CD14-positive monocyte (primary cell): Measurements from ENCODE around the gene SLC22A5. TPM values are rescaled to one million over a fixed set of nuclear protein-coding genes. Genes with fewer than 3 reads are reported as not detected.
A peak's percentile ranks its signal among the peaks of the same experiment; 100 is the strongest.

ENCODE experiments used
- DNase-seq, 3 donors: peaks; one replicate each; pipeline ENCODE4 v3.0.0-alpha.2; 2011 to 2022
- H2AFZ ChIP-seq: 2 replicates; pipeline ENCODE4 v1.6.0; 2012; ENCODE audit warnings: mild to moderate bottlenecking, low read depth, low read length, inconsistent platforms; ENCODE audit not compliant: insufficient read depth, poor library complexity, severe bottlenecking
- H3K27ac ChIP-seq, 2 donors: 1 replicate in 1 of 2; 2 replicates in 1 of 2; pipeline ENCODE4 v1.5.1; 2012 to 2013; ENCODE audit warnings: low read length in 2 of 2, control low read depth in 1 of 2, inconsistent platforms in 1 of 2, low read depth in 1 of 2, mild to moderate bottlenecking in 1 of 2
- H3K27me3 ChIP-seq, 2 donors: one replicate each; pipeline versions ENCODE4 v1.6.0 to v1.6.1; 2011 to 2013; ENCODE audit warnings: low read length in 2 of 2; ENCODE audit not compliant: control insufficient read depth in 2 of 2, insufficient read depth in 2 of 2
- H3K36me3 ChIP-seq, 2 donors: replicated peaks in 1 of 2; 1 replicate in 1 of 2; 2 replicates in 1 of 2; pipeline versions ENCODE4 v1.5.1 to v1.6.1; 2012 to 2013; ENCODE audit warnings: low read length in 2 of 2, control low read depth in 1 of 2, inconsistent platforms in 1 of 2, mild to moderate bottlenecking in 1 of 2; ENCODE audit not compliant: insufficient read depth in 2 of 2, control insufficient read depth in 1 of 2
- H3K4me1 ChIP-seq, 2 donors: 1 replicate in 1 of 2; 2 replicates in 1 of 2; pipeline versions ENCODE4 v1.5.1 to v1.6.1; 2012 to 2013; ENCODE audit warnings: low read length in 2 of 2, control low read depth in 1 of 2, inconsistent platforms in 1 of 2, mild to moderate bottlenecking in 1 of 2, moderate library complexity in 1 of 2; ENCODE audit not compliant: insufficient read depth in 2 of 2, control insufficient read depth in 1 of 2
- H3K4me2 ChIP-seq: replicated peaks from 2 replicates; pipeline ENCODE3; 2012; ENCODE audit warnings: low read length, moderate library complexity, mild to moderate bottlenecking; ENCODE audit not compliant: poor library complexity, severe bottlenecking; ENCODE audit errors: extremely low read depth
- H3K4me3 ChIP-seq, 3 experiments: fragments of 200-600 bp in 1 of 3; sonication (generic) in 1 of 3; replicated peaks in 1 of 3; 1 replicate in 2 of 3; 2 replicates in 1 of 3; pipeline ENCODE4 v1.5.1; 2011 to 2013; ENCODE audit warnings: low read length in 3 of 3, mild to moderate bottlenecking in 3 of 3, control low read depth in 2 of 3, low read depth in 2 of 3, inconsistent platforms in 1 of 3, moderate library complexity in 1 of 3
- H3K79me2 ChIP-seq: 2 replicates; pipeline ENCODE4 v1.6.0; 2012; ENCODE audit warnings: mild to moderate bottlenecking, control low read depth, inconsistent platforms, low read length, moderate library complexity; ENCODE audit not compliant: insufficient read depth
- H3K9ac ChIP-seq: 2 replicates; pipeline ENCODE4 v1.6.0; 2017; ENCODE audit warnings: low read length, mild to moderate bottlenecking; ENCODE audit not compliant: insufficient read depth, poor library complexity, severe bottlenecking
- H3K9me3 ChIP-seq, 2 donors: replicated peaks in 1 of 2; 1 replicate in 1 of 2; 2 replicates in 1 of 2; pipeline versions ENCODE4 v1.5.1 to v1.6.1; 2012 to 2013; ENCODE audit warnings: low read length in 2 of 2, control low read depth in 1 of 2; ENCODE audit not compliant: control insufficient read depth in 1 of 2, insufficient read depth in 1 of 2
- H4K20me1 ChIP-seq: 2 replicates; pipeline ENCODE4 v1.6.0; 2012; ENCODE audit warnings: mild to moderate bottlenecking, low read length, control low read depth, moderate library complexity; ENCODE audit not compliant: insufficient read depth
- H3K27ac Mint-ChIP-seq, 7 donors: one replicate each; pipeline ENCODE4 v1.8.0; 2020; ENCODE audit warnings: mild to moderate bottlenecking in 7 of 7, mixed read lengths in 7 of 7, moderate library complexity in 6 of 7, inconsistent platforms in 2 of 7
- H3K27me3 Mint-ChIP-seq, 3 donors: one replicate each; pipeline ENCODE4 v1.8.0; 2021 to 2022; ENCODE audit warnings: low read depth in 3 of 3, mild to moderate bottlenecking in 3 of 3, mixed read lengths in 3 of 3, moderate library complexity in 3 of 3, inconsistent platforms in 1 of 3
- H3K36me3 Mint-ChIP-seq, 2 donors: one replicate each; pipeline ENCODE4 v1.8.0; 2020; ENCODE audit warnings: mixed read lengths in 2 of 2, inconsistent platforms in 1 of 2, mild to moderate bottlenecking in 1 of 2
- H3K4me1 Mint-ChIP-seq: one replicate; pipeline ENCODE4 v1.8.0; 2020; ENCODE audit warnings: mild to moderate bottlenecking, mixed read lengths
- H3K4me3 Mint-ChIP-seq, 2 donors: one replicate each; pipeline ENCODE4 v1.8.0; 2020; ENCODE audit warnings: mild to moderate bottlenecking in 2 of 2, mixed read lengths in 2 of 2, moderate library complexity in 1 of 2
- H3K9me3 Mint-ChIP-seq, 7 donors: one replicate each; pipeline ENCODE4 v1.8.0; 2020 to 2022; ENCODE audit warnings: mixed read lengths in 7 of 7, mild to moderate bottlenecking in 6 of 7, moderate library complexity in 6 of 7, inconsistent platforms in 2 of 7
- WGBS: methylation state at CpG from one replicate; pipeline ENCODE4 v1.1.5; 2013; ENCODE audit warnings: missing lambda C conversion rate; ENCODE audit not compliant: insufficient coverage; 5-methylcytosine and 5-hydroxymethylcytosine counted together
- intact Hi-C, 2 donors: fragments of 100-400 bp; cut with micrococcal nuclease; formaldehyde crosslinking; loops; one replicate each; pipeline versions ENCODE4 v1.15.0 to v1.15.1; 2023
- polyA plus RNA-seq, 3 donors: library from polyadenylated mRNA; depleted of rRNA in 1 of 3; unstranded in 2 of 3; stranded (reverse) in 1 of 3; fragments of 300-500 nt in 2 of 3; fragments of >200 nt in 1 of 3; fragmentation: Illumina TruSeq in 2 of 3; gene quantifications; 1 replicate in 2 of 3; 2 replicates in 1 of 3; pipeline ENCODE4 v1.2.3, GENCODE V29; 2012 to 2021
- TF ChIP-seq, protein P1 (sequence below): fragments of 200-600 bp; IDR thresholded peaks from one replicate; pipeline ENCODE4 v1.8.0; 2022; ENCODE audit warnings: antibody characterized with exemption, mild to moderate bottlenecking

The SLC22A5 gene
- polyA plus RNA-seq, 3 donors: 2.4 to 14.6 (median 3.5) TPM

DNA sequence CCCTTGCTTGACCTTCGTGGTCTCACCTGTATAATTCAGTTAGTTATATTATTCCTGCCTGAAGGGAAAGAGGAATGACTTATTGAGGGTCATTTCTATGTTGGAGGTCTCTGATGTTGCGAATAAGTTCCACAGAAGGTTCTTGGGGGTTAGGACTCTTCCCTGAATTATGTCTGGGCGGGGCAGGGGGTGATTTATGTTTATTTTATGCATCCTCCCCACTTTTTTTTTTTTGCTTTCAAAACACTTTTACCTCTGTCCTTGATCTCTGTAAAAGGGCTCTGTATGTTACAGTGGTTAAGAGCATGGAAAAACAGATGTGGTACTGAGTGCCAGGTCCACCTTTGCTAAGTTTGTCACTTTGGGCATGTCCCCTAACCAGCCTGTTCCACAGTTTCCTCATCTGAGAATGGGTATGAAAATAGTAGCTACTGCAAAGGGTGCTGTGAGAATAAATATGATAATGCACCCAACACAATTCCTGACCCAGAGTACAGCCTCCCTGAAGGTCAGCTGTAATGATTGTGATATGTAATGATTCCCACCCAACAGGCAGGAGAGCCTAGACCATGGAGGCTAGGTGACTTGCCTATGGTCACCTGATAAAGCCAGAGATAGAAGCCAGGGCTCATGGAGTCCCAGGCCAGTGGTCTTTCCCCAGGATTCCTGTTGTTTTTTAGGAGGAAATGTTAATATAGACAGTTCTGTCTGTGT is 54.8 kb downstream of the SLC22A5 start:
- H3K9me3 ChIP-seq: no peaks in the 10 kb centered on the region
- Mint-ChIP-seq H3K27me3 (peaks cover 0 to 2% (median 0%) of the 10 kb centered on the region in 3 donors), H3K27ac (peak overlapping the region; percentile 66 to 98 (median 97)), H3K36me3 (peaks cover 50 to 54% of the 10 kb centered on the region in 2 donors), H3K9me3 (peaks cover 0 to 1% (median 0%) of the 10 kb centered on the region in 7 donors), H3K4me1 (peaks cover 99% of the 10 kb centered on the region), H3K4me3 (peak overlapping the region; percentile 4 to 26)
- H3K36me3 ChIP-seq: peaks cover 0 to 15% of the 10 kb centered on the region in 2 donors
- intact Hi-C loops: no loop called here
- peaks cover 100% of the 10 kb centered on the region in 2 donors for H3K4me1 ChIP-seq
- H3K4me2 ChIP-seq: peak overlapping the region; percentile 67
- H3K27ac ChIP-seq: peak overlapping the region; percentile 97 to 99
- no peaks in the 10 kb centered on the region for H4K20me1 ChIP-seq
- H3K4me3 ChIP-seq: peak overlapping the region in 1 of 3 experiments; percentile 62
- DNase-seq: no peak
- H3K9ac ChIP-seq: peak overlapping the region; percentile 85
- 80% methylated on average over 1 of the region's 3 CpGs for WGBS
- TF ChIP-seq, protein P1, sequence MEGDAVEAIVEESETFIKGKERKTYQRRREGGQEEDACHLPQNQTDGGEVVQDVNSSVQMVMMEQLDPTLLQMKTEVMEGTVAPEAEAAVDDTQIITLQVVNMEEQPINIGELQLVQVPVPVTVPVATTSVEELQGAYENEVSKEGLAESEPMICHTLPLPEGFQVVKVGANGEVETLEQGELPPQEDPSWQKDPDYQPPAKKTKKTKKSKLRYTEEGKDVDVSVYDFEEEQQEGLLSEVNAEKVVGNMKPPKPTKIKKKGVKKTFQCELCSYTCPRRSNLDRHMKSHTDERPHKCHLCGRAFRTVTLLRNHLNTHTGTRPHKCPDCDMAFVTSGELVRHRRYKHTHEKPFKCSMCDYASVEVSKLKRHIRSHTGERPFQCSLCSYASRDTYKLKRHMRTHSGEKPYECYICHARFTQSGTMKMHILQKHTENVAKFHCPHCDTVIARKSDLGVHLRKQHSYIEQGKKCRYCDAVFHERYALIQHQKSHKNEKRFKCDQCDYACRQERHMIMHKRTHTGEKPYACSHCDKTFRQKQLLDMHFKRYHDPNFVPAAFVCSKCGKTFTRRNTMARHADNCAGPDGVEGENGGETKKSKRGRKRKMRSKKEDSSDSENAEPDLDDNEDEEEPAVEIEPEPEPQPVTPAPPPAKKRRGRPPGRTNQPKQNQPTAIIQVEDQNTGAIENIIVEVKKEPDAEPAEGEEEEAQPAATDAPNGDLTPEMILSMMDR: no peak
- no peaks in the 10 kb centered on the region for H3K27me3 ChIP-seq
- H2AFZ ChIP-seq: no peak overlapping the region
- peaks cover 87% of the 10 kb centered on the region for H3K79me2 ChIP-seq

DNA sequence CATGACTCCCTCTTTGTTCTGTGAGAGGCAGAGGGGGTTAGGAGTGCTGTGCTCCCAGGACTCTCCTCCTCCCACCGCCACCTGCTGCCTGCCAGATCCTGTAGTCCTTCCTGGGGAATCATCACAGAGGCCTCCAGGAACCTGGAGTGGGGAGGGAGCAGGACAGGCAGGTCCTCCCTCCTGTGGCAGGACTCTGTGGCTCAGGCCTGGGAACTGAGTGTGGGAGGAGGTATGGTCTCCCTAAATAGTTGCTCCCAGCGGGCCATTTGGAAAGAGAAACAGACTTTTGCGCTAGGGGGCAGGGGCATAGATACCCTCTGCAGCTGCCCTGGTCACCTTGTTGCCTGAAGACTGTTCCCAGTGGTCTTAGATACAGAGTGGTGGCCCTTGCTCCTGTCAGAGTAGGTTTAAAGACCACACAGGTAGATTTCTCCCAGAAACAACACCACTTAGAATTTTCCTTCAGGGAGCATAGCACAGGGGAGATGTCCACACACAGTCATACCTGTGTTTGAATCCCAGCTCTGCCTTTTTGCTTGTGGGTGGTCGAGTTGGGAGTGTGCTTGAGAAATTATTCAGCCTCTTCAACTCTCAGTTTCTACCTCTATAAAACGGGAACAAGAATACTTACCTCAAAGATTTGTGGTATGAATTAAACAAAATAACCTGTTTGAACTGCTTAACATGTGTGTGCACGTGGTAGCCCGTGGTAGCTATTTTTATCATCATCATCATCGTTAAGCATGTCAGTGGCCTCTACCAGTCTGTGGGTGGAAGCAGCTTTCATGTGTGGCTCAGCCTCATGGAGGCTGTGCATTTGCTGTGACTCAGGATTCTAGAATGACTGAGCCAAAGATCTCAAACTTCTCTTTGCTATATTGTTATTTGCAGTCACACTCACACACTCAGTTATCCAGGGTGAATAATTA is 55.8 kb downstream of the SLC22A5 start:
- WGBS: 90% methylated on average over 2 of the region's 8 CpGs
- peak overlapping the region; percentile 85 for H3K9ac ChIP-seq
- peaks cover 0 to 15% of the 10 kb centered on the region in 2 donors for H3K36me3 ChIP-seq
- Mint-ChIP-seq H3K27me3 (peaks cover 0 to 2% (median 2%) of the 10 kb centered on the region in 3 donors), H3K4me3 (peak overlapping the region; percentile 63 to 79), H3K9me3 (peaks cover 0 to 1% (median 0%) of the 10 kb centered on the region in 7 donors), H3K36me3 (peaks cover 43 to 55% of the 10 kb centered on the region in 2 donors), H3K4me1 (peaks cover 99% of the 10 kb centered on the region), H3K27ac (peak overlapping the region; percentile 95 to 98 (median 98))
- H2AFZ ChIP-seq: no peak overlapping the region
- intact Hi-C loops: loop anchor here (5.0 kb wide), 2 partner anchors 37 to 67 kb away; partner anchors contain the start of gene IRF1 (in 1 of the 2)
- H3K79me2 ChIP-seq: peaks cover 87% of the 10 kb centered on the region
- peaks cover 100% of the 10 kb centered on the region in 2 donors for H3K4me1 ChIP-seq
- no peaks in the 10 kb centered on the region for H3K9me3 ChIP-seq
- H3K27ac ChIP-seq: peak overlapping the region; percentile 97 to 99
- DNase-seq: peak; percentile 88 to 92 (median 90)
- H3K4me3 ChIP-seq: peak overlapping the region in 2 of 3 experiments; percentile 37 to 62
- no peaks in the 10 kb centered on the region for H4K20me1 ChIP-seq
- H3K27me3 ChIP-seq: no peaks in the 10 kb centered on the region
- TF ChIP-seq, protein P1: no peak
- peak overlapping the region; percentile 67 for H3K4me2 ChIP-seq
